ENCODE data around the gene USH2A.

DNA sequence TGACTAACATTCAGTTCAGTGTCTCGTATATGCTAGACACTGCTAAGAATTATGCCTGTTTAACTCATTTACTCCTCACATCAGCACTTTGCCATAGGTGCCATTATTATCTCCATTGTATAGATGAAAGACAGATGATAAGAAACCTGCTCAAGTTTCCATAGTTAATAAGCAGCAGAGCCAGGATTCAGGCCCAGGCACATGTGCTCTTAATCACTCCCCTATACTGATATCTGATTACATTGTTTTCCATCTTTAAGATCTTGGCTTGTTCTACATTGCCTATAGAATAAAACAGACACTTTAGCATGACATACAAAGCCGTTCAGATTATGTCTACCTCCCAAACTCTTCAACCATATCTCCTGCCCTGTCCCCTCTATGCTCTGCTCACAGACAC is 30.5 kb upstream of the USH2A start:
- no peak for TF ChIP-seq POLR2A (IDR thresholded peaks at IDR 0.05)
- TF ChIP-seq, protein P1, sequence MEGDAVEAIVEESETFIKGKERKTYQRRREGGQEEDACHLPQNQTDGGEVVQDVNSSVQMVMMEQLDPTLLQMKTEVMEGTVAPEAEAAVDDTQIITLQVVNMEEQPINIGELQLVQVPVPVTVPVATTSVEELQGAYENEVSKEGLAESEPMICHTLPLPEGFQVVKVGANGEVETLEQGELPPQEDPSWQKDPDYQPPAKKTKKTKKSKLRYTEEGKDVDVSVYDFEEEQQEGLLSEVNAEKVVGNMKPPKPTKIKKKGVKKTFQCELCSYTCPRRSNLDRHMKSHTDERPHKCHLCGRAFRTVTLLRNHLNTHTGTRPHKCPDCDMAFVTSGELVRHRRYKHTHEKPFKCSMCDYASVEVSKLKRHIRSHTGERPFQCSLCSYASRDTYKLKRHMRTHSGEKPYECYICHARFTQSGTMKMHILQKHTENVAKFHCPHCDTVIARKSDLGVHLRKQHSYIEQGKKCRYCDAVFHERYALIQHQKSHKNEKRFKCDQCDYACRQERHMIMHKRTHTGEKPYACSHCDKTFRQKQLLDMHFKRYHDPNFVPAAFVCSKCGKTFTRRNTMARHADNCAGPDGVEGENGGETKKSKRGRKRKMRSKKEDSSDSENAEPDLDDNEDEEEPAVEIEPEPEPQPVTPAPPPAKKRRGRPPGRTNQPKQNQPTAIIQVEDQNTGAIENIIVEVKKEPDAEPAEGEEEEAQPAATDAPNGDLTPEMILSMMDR (IDR thresholded peaks at IDR 0.05) = no peak

Measured in testis (tissue), 2 donors.